Measurements from ENCODE around the gene TGFBR2. TPM values are rescaled to one million over a fixed set of nuclear protein-coding genes. Genes with fewer than 3 reads are reported as not detected.

Gene TGFBR2
- total and polyA plus RNA-seq, 10 donors: 18.2 to 322 (median 239) TPM

GRCh38 chr3:30728143-30728542 is 121.7 kb downstream of the TGFBR2 start:
- DNase-seq: no peak
- no peaks in the 10 kb centered on the region for H3K36me3 ChIP-seq

GRCh38 chr3:30729512-30729911 is 123.1 kb downstream of the TGFBR2 start:
- Histone ChIP-seq H3K27ac (no peak overlapping the region), H3K4me1 (no peaks in the 10 kb centered on the region), H3K36me3 (no peaks in the 10 kb centered on the region), H3K4me3 (no peak overlapping the region), H3K27me3 (replicated peaks in 1 of 7) (no peaks in the 10 kb centered on the region), H3K9me3 (no peaks in the 10 kb centered on the region)
- no peak for TF ChIP-seq CTCF (IDR thresholded peaks at IDR 0.05 in 8 of 11, conservative IDR thresholded peaks at IDR 0.05 in 3 of 11)
- TF ChIP-seq POLR2A (IDR thresholded peaks at IDR 0.05): no peak
- TF ChIP-seq POLR2AphosphoS5 (IDR thresholded peaks at IDR 0.05): no peak
- DNase-seq: no peak
- intact Hi-C loops (cut with DNase I; ENCODE audit: low total_unique reads): no loop called here
- WGBS, 5 donors: 47 to 77% (median 70%) methylated on average over 2 of the region's 2 CpGs

More at GRCh38 chr3:30728143-30728542, 121.7 kb downstream of the TGFBR2 start:
- H3K4me1 ChIP-seq: no peaks in the 10 kb centered on the region
- no peak overlapping the region for H3K4me3 ChIP-seq
- intact Hi-C loops (cut with DNase I; ENCODE audit: low total_unique reads): no loop called here
- TF ChIP-seq POLR2A (IDR thresholded peaks at IDR 0.05) (no peak), CTCF (IDR thresholded peaks at IDR 0.05 in 8 of 11, conservative IDR thresholded peaks at IDR 0.05 in 3 of 11) (no peak), POLR2AphosphoS5 (IDR thresholded peaks at IDR 0.05) (no peak)
- H3K27me3 ChIP-seq (replicated peaks in 1 of 7): no peaks in the 10 kb centered on the region
- H3K27ac ChIP-seq: no peak overlapping the region
- no peaks in the 10 kb centered on the region for H3K9me3 ChIP-seq
- WGBS, 5 donors: 77 to 99% (median 94%) methylated on average over 4 of the region's 4 CpGs

- no peaks in the 10 kb centered on the region for H3K36me3 ChIP-seq
- intact Hi-C loops (cut with DNase I; ENCODE audit: low total_unique reads): no loop called here
- TF ChIP-seq CTCF (IDR thresholded peaks at IDR 0.05 in 8 of 11, conservative IDR thresholded peaks at IDR 0.05 in 3 of 11) (no peak), POLR2A (IDR thresholded peaks at IDR 0.05) (no peak), POLR2AphosphoS5 (IDR thresholded peaks at IDR 0.05) (no peak)
- H3K27ac ChIP-seq: no peak overlapping the region
- H3K4me1 ChIP-seq: no peaks in the 10 kb centered on the region
- no peak overlapping the region for H3K4me3 ChIP-seq
- H3K9me3 ChIP-seq: no peaks in the 10 kb centered on the region
- H3K27me3 ChIP-seq (replicated peaks in 1 of 7): no peaks in the 10 kb centered on the region
- no peak for DNase-seq
Measured at GRCh38 chr3:30729936-30730335, 123.5 kb downstream of the TGFBR2 start.

GRCh38 chr3:30730967-30731366 is 124.6 kb downstream of the TGFBR2 start:
- Histone ChIP-seq H3K27me3 (replicated peaks in 1 of 7) (no peaks in the 10 kb centered on the region), H3K4me1 (no peaks in the 10 kb centered on the region), H3K27ac (no peak overlapping the region), H3K4me3 (no peak overlapping the region), H3K36me3 (no peaks in the 10 kb centered on the region), H3K9me3 (no peaks in the 10 kb centered on the region)
- intact Hi-C loops (cut with DNase I; ENCODE audit: low total_unique reads): no loop called here
- no peak for TF ChIP-seq POLR2A (IDR thresholded peaks at IDR 0.05)
- TF ChIP-seq CTCF (IDR thresholded peaks at IDR 0.05 in 8 of 11, conservative IDR thresholded peaks at IDR 0.05 in 3 of 11): no peak
- no peak for TF ChIP-seq POLR2AphosphoS5 (IDR thresholded peaks at IDR 0.05)
- no peak for DNase-seq
- 65 to 75% (median 72%) methylated on average over 3 of the region's 3 CpGs for WGBS, 5 donors
